Chondrocyte (in vitro differentiated cells): ENCODE results near the gene CPSF4L. TPM values are rescaled to one million over a fixed set of nuclear protein-coding genes. Genes with fewer than 3 reads are reported as not detected.
A peak's percentile ranks its signal among the peaks of the same experiment; 100 is the strongest.

Experiments
- DNase-seq: peaks from one replicate; pipeline ENCODE4 v3.0.0; 2021; ENCODE audit warnings: mixed read lengths, low spot score
- H3K27ac Mint-ChIP-seq: one replicate; pipeline ENCODE4 v1.8.0; 2021; ENCODE audit warnings: mild to moderate bottlenecking, moderate library complexity, mixed read lengths; ENCODE audit not compliant: unreplicated experiment
- H3K27me3 Mint-ChIP-seq: 2 replicates; pipeline ENCODE4 v1.8.0; 2021; ENCODE audit warnings: low read depth, mixed read lengths
- H3K36me3 Mint-ChIP-seq: 2 replicates; pipeline ENCODE4 v1.8.0; 2021; ENCODE audit warnings: low read depth, mixed read lengths
- H3K4me1 Mint-ChIP-seq: 2 replicates; pipeline ENCODE4 v1.8.0; 2021; ENCODE audit warnings: low read depth, mild to moderate bottlenecking, mixed read lengths
- H3K4me3 Mint-ChIP-seq: one replicate; pipeline ENCODE4 v1.8.0; 2021; ENCODE audit warnings: mild to moderate bottlenecking, moderate library complexity, mixed read lengths; ENCODE audit not compliant: unreplicated experiment
- H3K9me3 Mint-ChIP-seq: 2 replicates; pipeline ENCODE4 v1.8.0; 2021; ENCODE audit warnings: low read depth, mixed read lengths
- total RNA-seq: library from RNA; stranded (reverse); gene quantifications from 3 replicates; pipeline ENCODE4 v1.2.1, GENCODE V29; 2021
- TF ChIP-seq, protein P1 (sequence below): fragments of 200-600 bp; sonication (generic); IDR thresholded peaks from 2 replicates; pipeline ENCODE4 v1.5.0; 2021; ENCODE audit warnings: antibody characterized with exemption, mild to moderate bottlenecking, moderate library complexity

Gene CPSF4L
- total RNA-seq, 1 donor from 2014 or later, result not detected

DNA sequence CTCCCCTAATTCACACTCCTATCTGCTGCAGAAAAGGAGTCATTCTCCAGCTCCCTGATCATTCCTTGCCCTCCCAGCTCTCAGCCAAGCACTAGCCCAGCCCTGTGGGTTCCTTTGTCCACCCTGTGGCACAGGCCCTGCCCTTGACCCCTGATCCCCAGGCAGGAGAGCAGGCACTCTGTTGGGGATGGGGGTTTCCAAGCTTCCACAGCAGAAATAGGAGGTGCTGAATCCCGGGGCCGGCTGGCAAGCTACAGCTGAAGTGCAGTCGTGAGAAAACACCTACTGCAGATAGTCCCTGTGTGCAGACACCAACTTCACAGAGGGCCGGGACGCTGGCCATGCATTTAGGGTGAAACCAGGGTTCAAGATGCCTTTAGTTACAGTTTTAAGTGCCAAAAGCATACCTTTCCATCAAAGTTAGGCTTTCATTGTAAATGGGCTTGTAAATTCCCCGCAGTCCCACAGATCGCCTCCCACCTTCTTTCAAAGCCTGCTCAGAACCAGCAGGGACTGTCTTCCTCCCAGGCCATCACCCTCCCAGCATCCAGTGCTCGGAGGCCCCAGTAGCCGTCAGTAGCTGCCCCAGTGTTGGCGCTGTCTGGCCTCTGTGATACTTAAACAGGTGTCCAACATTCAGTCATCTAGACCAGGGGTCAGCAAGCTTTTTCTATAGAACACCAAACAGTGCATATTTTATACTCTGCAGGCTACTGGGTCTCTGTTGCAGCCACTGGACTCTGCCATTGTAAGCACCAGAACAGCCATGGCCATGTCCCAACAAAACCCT is 10.6 kb downstream of the CPSF4L start:
- peaks cover 4% of the 10 kb centered on the region for H3K36me3 Mint-ChIP-seq
- no peak for DNase-seq
- no peaks in the 10 kb centered on the region for H3K27me3 Mint-ChIP-seq
- TF ChIP-seq, protein P1, sequence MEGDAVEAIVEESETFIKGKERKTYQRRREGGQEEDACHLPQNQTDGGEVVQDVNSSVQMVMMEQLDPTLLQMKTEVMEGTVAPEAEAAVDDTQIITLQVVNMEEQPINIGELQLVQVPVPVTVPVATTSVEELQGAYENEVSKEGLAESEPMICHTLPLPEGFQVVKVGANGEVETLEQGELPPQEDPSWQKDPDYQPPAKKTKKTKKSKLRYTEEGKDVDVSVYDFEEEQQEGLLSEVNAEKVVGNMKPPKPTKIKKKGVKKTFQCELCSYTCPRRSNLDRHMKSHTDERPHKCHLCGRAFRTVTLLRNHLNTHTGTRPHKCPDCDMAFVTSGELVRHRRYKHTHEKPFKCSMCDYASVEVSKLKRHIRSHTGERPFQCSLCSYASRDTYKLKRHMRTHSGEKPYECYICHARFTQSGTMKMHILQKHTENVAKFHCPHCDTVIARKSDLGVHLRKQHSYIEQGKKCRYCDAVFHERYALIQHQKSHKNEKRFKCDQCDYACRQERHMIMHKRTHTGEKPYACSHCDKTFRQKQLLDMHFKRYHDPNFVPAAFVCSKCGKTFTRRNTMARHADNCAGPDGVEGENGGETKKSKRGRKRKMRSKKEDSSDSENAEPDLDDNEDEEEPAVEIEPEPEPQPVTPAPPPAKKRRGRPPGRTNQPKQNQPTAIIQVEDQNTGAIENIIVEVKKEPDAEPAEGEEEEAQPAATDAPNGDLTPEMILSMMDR, result no peak
- H3K4me1 Mint-ChIP-seq, result no peaks in the 10 kb centered on the region
- H3K4me3 Mint-ChIP-seq, result no peak overlapping the region
- H3K9me3 Mint-ChIP-seq, result no peaks in the 10 kb centered on the region
- H3K27ac Mint-ChIP-seq, result no peak overlapping the region

DNA sequence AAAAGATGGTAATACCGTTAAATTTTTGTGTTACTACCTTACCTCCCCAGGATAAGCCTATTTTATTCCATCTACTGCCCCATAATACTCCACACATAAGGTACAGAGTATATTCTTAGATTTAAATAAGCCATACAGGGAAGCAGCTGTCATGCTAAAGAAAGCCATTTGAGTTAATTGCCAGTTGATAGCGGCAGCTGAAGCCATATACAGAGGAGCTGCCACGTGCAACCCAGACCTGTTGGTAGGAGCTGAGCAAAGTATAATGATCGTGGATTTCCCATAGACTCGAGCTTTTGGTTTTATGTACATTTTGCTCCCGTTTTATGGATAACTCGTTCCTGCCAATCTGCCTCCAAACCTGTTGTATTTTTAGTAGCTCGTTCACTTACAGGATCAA is 12.0 kb downstream of the CPSF4L start:
- Mint-ChIP-seq H3K9me3 (no peaks in the 10 kb centered on the region), H3K4me3 (no peak overlapping the region), H3K27ac (no peak overlapping the region), H3K4me1 (no peaks in the 10 kb centered on the region), H3K36me3 (peaks cover 8% of the 10 kb centered on the region), H3K27me3 (no peaks in the 10 kb centered on the region)
- no peak for DNase-seq
- TF ChIP-seq, protein P1, result no peak

DNA sequence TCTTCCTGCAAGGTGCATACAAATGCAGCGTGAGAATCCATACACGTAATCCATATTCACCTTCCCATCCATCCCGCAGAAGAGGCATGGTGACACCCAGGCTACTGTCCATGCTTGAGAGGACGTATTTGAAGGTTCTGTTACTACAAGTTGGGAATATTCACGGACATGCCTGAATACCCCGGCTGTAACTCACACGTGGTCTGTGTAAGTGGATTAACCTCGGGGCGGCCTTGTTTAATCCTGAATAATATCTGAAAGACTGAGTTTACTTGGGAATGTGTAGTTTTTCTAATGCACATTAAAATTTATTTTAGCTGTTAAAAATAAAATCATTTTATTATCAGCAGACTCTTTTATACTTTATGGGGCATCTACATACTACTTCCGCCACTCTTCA is 13.1 kb downstream of the CPSF4L start:
- Mint-ChIP-seq H3K4me3 (no peak overlapping the region), H3K27me3 (no peaks in the 10 kb centered on the region), H3K9me3 (no peaks in the 10 kb centered on the region), H3K4me1 (no peaks in the 10 kb centered on the region), H3K36me3 (peaks cover 9% of the 10 kb centered on the region), H3K27ac (no peak overlapping the region)
- TF ChIP-seq, protein P1, result no peak
- no peak for DNase-seq

DNA sequence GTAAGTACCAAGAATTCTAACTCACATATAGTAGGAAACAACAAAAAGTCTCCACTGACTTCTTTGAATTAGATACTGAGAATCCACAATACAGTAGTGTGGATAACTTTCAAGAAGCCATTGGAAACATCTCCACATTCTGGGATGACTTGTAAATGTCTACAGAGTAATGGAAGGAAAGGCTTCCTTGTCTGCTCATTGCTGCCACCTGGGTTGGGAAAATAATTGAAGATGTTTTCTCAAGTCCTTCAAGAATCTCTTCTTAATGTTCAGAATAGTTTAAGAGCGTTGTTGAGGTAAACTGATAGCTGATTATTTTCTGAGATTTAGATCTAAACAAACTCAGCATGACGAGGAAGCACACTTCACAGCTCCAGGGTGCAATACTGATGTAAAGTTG is 14.0 kb downstream of the CPSF4L start:
- Mint-ChIP-seq H3K9me3 (no peaks in the 10 kb centered on the region), H3K4me1 (no peaks in the 10 kb centered on the region)
- TF ChIP-seq, protein P1, result peak; percentile 60

DNA sequence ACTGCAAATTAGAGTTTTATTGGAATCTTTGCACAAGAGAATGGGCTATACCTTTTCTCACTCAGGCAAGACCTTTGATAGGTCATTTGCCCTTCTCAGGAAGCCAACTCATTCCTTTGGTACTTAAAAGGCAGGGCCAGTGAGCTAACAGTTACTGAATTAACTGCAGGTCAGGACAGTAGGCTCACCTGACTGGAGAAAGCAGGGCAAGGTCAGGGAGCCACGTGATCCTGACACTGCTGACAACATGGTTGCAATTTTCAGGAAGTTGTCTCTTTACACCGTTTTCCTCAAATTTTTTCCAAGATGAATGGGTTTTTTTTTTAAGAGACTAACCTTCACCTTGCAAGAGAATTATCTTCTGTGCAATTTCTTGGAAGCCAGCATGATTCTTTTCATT is 21.1 kb downstream of the CPSF4L start:
- Mint-ChIP-seq H3K36me3 (peaks cover 19% of the 10 kb centered on the region), H3K27ac (no peak overlapping the region), H3K27me3 (no peaks in the 10 kb centered on the region), H3K4me3 (no peak overlapping the region), H3K9me3 (no peaks in the 10 kb centered on the region), H3K4me1 (peaks cover 6% of the 10 kb centered on the region)
- no peak for DNase-seq
- TF ChIP-seq, protein P1, result no peak

More for the DNA sequence above, 14.0 kb downstream of the CPSF4L start:
- DNase-seq, result no peak
- Mint-ChIP-seq H3K27ac (no peak overlapping the region), H3K27me3 (no peaks in the 10 kb centered on the region), H3K4me3 (no peak overlapping the region), H3K36me3 (peaks cover 9% of the 10 kb centered on the region)
